CD14-positive monocyte (primary cell): ENCODE results near the gene IL21R. TPM values are rescaled to one million over a fixed set of nuclear protein-coding genes. Genes with fewer than 3 reads are reported as not detected.

ENCODE experiments used
- DNase-seq, 3 donors: peaks; one replicate each; pipeline ENCODE4 v3.0.0-alpha.2; 2011 to 2022
- H2AFZ ChIP-seq: 2 replicates; pipeline ENCODE4 v1.6.0; 2012; ENCODE audit warnings: mild to moderate bottlenecking, low read depth, low read length, inconsistent platforms; ENCODE audit not compliant: insufficient read depth, poor library complexity, severe bottlenecking
- H3K27ac ChIP-seq, 2 donors: 1 replicate in 1 of 2; 2 replicates in 1 of 2; pipeline ENCODE4 v1.5.1; 2012 to 2013; ENCODE audit warnings: low read length in 2 of 2, control low read depth in 1 of 2, inconsistent platforms in 1 of 2, low read depth in 1 of 2, mild to moderate bottlenecking in 1 of 2
- H3K27me3 ChIP-seq, 2 donors: one replicate each; pipeline versions ENCODE4 v1.6.0 to v1.6.1; 2011 to 2013; ENCODE audit warnings: low read length in 2 of 2; ENCODE audit not compliant: control insufficient read depth in 2 of 2, insufficient read depth in 2 of 2
- H3K36me3 ChIP-seq, 2 donors: replicated peaks in 1 of 2; 1 replicate in 1 of 2; 2 replicates in 1 of 2; pipeline versions ENCODE4 v1.5.1 to v1.6.1; 2012 to 2013; ENCODE audit warnings: low read length in 2 of 2, control low read depth in 1 of 2, inconsistent platforms in 1 of 2, mild to moderate bottlenecking in 1 of 2; ENCODE audit not compliant: insufficient read depth in 2 of 2, control insufficient read depth in 1 of 2
- H3K4me1 ChIP-seq, 2 donors: 1 replicate in 1 of 2; 2 replicates in 1 of 2; pipeline versions ENCODE4 v1.5.1 to v1.6.1; 2012 to 2013; ENCODE audit warnings: low read length in 2 of 2, control low read depth in 1 of 2, inconsistent platforms in 1 of 2, mild to moderate bottlenecking in 1 of 2, moderate library complexity in 1 of 2; ENCODE audit not compliant: insufficient read depth in 2 of 2, control insufficient read depth in 1 of 2
- H3K4me2 ChIP-seq: replicated peaks from 2 replicates; pipeline ENCODE3; 2012; ENCODE audit warnings: low read length, moderate library complexity, mild to moderate bottlenecking; ENCODE audit not compliant: poor library complexity, severe bottlenecking; ENCODE audit errors: extremely low read depth
- H3K4me3 ChIP-seq, 3 experiments: fragments of 200-600 bp in 1 of 3; sonication (generic) in 1 of 3; replicated peaks in 1 of 3; 1 replicate in 2 of 3; 2 replicates in 1 of 3; pipeline ENCODE4 v1.5.1; 2011 to 2013; ENCODE audit warnings: low read length in 3 of 3, mild to moderate bottlenecking in 3 of 3, control low read depth in 2 of 3, low read depth in 2 of 3, inconsistent platforms in 1 of 3, moderate library complexity in 1 of 3
- H3K79me2 ChIP-seq: 2 replicates; pipeline ENCODE4 v1.6.0; 2012; ENCODE audit warnings: mild to moderate bottlenecking, control low read depth, inconsistent platforms, low read length, moderate library complexity; ENCODE audit not compliant: insufficient read depth
- H3K9ac ChIP-seq: 2 replicates; pipeline ENCODE4 v1.6.0; 2017; ENCODE audit warnings: low read length, mild to moderate bottlenecking; ENCODE audit not compliant: insufficient read depth, poor library complexity, severe bottlenecking
- H3K9me3 ChIP-seq, 2 donors: replicated peaks in 1 of 2; 1 replicate in 1 of 2; 2 replicates in 1 of 2; pipeline versions ENCODE4 v1.5.1 to v1.6.1; 2012 to 2013; ENCODE audit warnings: low read length in 2 of 2, control low read depth in 1 of 2; ENCODE audit not compliant: control insufficient read depth in 1 of 2, insufficient read depth in 1 of 2
- H4K20me1 ChIP-seq: 2 replicates; pipeline ENCODE4 v1.6.0; 2012; ENCODE audit warnings: mild to moderate bottlenecking, low read length, control low read depth, moderate library complexity; ENCODE audit not compliant: insufficient read depth
- H3K27ac Mint-ChIP-seq, 7 donors: one replicate each; pipeline ENCODE4 v1.8.0; 2020; ENCODE audit warnings: mild to moderate bottlenecking in 7 of 7, mixed read lengths in 7 of 7, moderate library complexity in 6 of 7, inconsistent platforms in 2 of 7
- H3K27me3 Mint-ChIP-seq, 3 donors: one replicate each; pipeline ENCODE4 v1.8.0; 2021 to 2022; ENCODE audit warnings: low read depth in 3 of 3, mild to moderate bottlenecking in 3 of 3, mixed read lengths in 3 of 3, moderate library complexity in 3 of 3, inconsistent platforms in 1 of 3
- H3K36me3 Mint-ChIP-seq, 2 donors: one replicate each; pipeline ENCODE4 v1.8.0; 2020; ENCODE audit warnings: mixed read lengths in 2 of 2, inconsistent platforms in 1 of 2, mild to moderate bottlenecking in 1 of 2
- H3K4me1 Mint-ChIP-seq: one replicate; pipeline ENCODE4 v1.8.0; 2020; ENCODE audit warnings: mild to moderate bottlenecking, mixed read lengths
- H3K4me3 Mint-ChIP-seq, 2 donors: one replicate each; pipeline ENCODE4 v1.8.0; 2020; ENCODE audit warnings: mild to moderate bottlenecking in 2 of 2, mixed read lengths in 2 of 2, moderate library complexity in 1 of 2
- H3K9me3 Mint-ChIP-seq, 7 donors: one replicate each; pipeline ENCODE4 v1.8.0; 2020 to 2022; ENCODE audit warnings: mixed read lengths in 7 of 7, mild to moderate bottlenecking in 6 of 7, moderate library complexity in 6 of 7, inconsistent platforms in 2 of 7
- WGBS: methylation state at CpG from one replicate; pipeline ENCODE4 v1.1.5; 2013; ENCODE audit warnings: missing lambda C conversion rate; ENCODE audit not compliant: insufficient coverage; 5-methylcytosine and 5-hydroxymethylcytosine counted together
- intact Hi-C, 2 donors: fragments of 100-400 bp; cut with micrococcal nuclease; formaldehyde crosslinking; loops; one replicate each; pipeline versions ENCODE4 v1.15.0 to v1.15.1; 2023
- polyA plus RNA-seq, 3 donors: library from polyadenylated mRNA; depleted of rRNA in 1 of 3; unstranded in 2 of 3; stranded (reverse) in 1 of 3; fragments of 300-500 nt in 2 of 3; fragments of >200 nt in 1 of 3; fragmentation: Illumina TruSeq in 2 of 3; gene quantifications; 1 replicate in 2 of 3; 2 replicates in 1 of 3; pipeline ENCODE4 v1.2.3, GENCODE V29; 2012 to 2021
- TF ChIP-seq, protein P1 (sequence below): fragments of 200-600 bp; IDR thresholded peaks from one replicate; pipeline ENCODE4 v1.8.0; 2022; ENCODE audit warnings: antibody characterized with exemption, mild to moderate bottlenecking

The IL21R gene
- polyA plus RNA-seq, 3 donors = 1.0 to 1.7 (median 1.4) TPM

DNA sequence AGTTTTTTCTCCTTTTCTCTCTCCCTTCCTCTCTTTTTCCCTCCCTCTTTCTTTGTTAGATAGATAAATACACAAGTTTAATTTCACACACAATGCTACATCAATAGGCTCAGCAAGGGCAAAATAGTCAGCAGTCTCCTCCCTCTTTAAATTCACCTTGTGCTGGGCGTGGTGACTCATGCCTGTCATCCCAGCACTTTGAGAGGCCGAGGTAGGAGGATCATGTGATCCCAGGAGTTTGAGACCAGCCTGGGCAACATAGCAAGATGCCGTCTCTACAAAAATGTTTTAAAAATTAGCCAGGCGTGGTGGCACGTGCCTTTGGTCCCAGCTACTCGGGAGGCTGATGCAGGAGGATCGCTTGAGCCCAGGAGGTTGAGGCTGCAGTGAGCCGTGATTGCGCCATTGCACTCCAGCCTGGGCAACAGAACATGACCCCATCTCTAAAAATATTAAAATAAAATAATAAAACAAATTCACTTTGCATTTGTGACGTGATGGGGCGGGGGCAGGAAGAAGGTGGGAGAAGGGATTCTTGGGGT is 27.4 kb downstream of the IL21R start:
- H3K9me3 Mint-ChIP-seq = peaks cover 0 to 7% (median 0%) of the 10 kb centered on the region in 7 donors
- H3K27ac Mint-ChIP-seq = no peak overlapping the region
- Histone ChIP-seq H3K9me3 (no peaks in the 10 kb centered on the region), H4K20me1 (no peaks in the 10 kb centered on the region), H3K36me3 (no peaks in the 10 kb centered on the region), H3K4me1 (peaks cover 23 to 30% of the 10 kb centered on the region in 2 donors), H3K79me2 (no peaks in the 10 kb centered on the region), H3K4me2 (no peak overlapping the region), H3K9ac (no peak overlapping the region), H3K27ac (no peak overlapping the region), H2AFZ (no peak overlapping the region), H3K4me3 (no peak overlapping the region), H3K27me3 (peaks cover 0 to 7% of the 10 kb centered on the region in 2 donors)
- peaks cover 28 to 36% (median 33%) of the 10 kb centered on the region in 3 donors for H3K27me3 Mint-ChIP-seq
- TF ChIP-seq, protein P1, sequence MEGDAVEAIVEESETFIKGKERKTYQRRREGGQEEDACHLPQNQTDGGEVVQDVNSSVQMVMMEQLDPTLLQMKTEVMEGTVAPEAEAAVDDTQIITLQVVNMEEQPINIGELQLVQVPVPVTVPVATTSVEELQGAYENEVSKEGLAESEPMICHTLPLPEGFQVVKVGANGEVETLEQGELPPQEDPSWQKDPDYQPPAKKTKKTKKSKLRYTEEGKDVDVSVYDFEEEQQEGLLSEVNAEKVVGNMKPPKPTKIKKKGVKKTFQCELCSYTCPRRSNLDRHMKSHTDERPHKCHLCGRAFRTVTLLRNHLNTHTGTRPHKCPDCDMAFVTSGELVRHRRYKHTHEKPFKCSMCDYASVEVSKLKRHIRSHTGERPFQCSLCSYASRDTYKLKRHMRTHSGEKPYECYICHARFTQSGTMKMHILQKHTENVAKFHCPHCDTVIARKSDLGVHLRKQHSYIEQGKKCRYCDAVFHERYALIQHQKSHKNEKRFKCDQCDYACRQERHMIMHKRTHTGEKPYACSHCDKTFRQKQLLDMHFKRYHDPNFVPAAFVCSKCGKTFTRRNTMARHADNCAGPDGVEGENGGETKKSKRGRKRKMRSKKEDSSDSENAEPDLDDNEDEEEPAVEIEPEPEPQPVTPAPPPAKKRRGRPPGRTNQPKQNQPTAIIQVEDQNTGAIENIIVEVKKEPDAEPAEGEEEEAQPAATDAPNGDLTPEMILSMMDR = no peak
- intact Hi-C loops = no loop called here
- no peak for DNase-seq
- no peak overlapping the region for H3K4me3 Mint-ChIP-seq
- H3K4me1 Mint-ChIP-seq = peaks cover 41% of the 10 kb centered on the region
- peaks cover 2 to 3% of the 10 kb centered on the region in 2 donors for H3K36me3 Mint-ChIP-seq
- WGBS = 77% methylated on average over 5 of the region's 11 CpGs

DNA sequence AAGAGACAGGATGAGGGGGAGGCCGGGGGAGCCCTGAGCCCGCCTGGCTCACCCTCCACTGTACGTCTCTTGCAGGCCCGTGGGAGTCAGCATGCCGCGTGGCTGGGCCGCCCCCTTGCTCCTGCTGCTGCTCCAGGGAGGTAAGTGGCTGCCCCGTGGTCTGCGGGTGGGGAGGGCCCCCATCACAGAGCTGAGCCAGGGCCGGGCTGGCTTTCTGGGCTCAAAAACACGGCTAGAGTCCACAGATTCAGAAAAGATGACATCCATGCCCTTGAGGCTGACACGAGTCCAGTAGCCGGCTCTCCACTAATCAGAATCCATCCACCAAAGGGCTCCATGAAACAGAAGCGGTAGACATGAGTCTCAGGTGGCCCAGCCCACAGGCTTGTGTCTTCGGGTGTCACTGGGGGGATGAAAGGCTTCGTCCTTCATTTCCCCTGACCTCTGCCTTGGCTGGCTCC is 28.0 kb downstream of the IL21R start:
- H3K36me3 ChIP-seq = no peaks in the 10 kb centered on the region
- H2AFZ ChIP-seq = no peak overlapping the region
- no peaks in the 10 kb centered on the region for H3K9me3 ChIP-seq
- Mint-ChIP-seq H3K4me3 (no peak overlapping the region), H3K27ac (no peak overlapping the region), H3K27me3 (peaks cover 28 to 36% (median 34%) of the 10 kb centered on the region in 3 donors), H3K9me3 (peaks cover 0 to 7% (median 0%) of the 10 kb centered on the region in 7 donors), H3K4me1 (peaks cover 41% of the 10 kb centered on the region), H3K36me3 (peaks cover 2 to 6% of the 10 kb centered on the region in 2 donors)
- peaks cover 23 to 30% of the 10 kb centered on the region in 2 donors for H3K4me1 ChIP-seq
- no peak overlapping the region for H3K4me2 ChIP-seq
- no peak overlapping the region for H3K4me3 ChIP-seq
- no peaks in the 10 kb centered on the region for H4K20me1 ChIP-seq
- no peak overlapping the region for H3K9ac ChIP-seq
- intact Hi-C loops = no loop called here
- DNase-seq = no peak
- WGBS = 65% methylated on average over 11 of the region's 16 CpGs
- H3K27ac ChIP-seq = no peak overlapping the region
- TF ChIP-seq, protein P1 = no peak
- no peaks in the 10 kb centered on the region for H3K79me2 ChIP-seq
- H3K27me3 ChIP-seq = peaks cover 0 to 7% of the 10 kb centered on the region in 2 donors
